ENCODE data around the gene DDC.

Gene DDC

DNA sequence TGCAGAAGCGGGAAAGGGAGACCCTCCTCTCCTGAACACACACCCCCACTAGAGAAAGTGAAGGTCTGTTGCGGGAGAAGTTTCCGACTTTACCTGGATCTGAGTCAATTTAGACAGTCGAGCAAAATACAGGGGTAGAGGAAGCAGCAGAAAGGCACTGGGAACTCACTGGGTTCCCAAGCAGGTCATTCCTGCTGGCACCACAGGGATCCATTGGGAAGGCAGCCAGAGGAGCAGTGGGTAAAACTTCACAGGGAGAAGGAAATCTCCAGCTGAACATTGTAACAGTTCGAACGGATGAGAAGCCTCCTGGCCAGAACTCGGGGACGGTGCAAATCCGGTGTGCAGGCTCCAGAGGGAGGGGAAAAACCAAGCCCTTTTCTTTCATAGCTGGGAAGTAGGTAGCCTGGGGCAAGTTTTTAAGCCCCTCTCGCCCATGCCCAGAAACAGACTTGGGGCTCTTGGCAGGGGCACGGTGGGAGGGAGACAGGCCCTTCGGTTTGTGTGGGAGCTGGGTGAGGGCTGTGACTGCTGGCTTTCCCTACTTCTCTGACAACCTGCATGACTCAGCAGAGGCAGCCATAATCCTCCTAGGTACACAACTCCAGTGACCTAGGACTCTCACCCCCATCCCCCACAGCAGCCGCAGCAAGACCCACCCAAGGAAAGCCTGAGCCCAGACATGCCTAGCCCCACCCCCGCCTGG, 51.9 kb downstream of the DDC start:
- DNase-seq: no peak

DNA sequence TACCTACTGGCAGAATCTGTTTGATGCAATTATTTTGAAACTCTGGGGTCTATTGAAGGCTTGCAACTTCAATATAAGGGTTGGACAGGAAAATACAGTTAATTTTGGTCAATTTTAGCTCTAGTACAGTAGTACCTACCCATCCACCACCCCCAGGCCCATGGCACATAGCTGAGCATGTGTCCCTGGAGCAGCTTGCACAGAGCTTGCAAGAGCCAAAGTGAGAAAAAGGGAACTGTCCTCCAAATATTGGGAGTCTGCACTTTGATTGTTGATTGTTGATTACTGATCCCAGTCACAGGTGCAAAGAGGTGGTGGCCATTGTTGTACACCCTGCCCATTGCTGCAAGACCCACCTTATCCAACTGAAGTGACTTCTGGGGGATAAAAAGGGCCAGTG, 52.8 kb downstream of the DDC start:
- no peak for DNase-seq

DNA sequence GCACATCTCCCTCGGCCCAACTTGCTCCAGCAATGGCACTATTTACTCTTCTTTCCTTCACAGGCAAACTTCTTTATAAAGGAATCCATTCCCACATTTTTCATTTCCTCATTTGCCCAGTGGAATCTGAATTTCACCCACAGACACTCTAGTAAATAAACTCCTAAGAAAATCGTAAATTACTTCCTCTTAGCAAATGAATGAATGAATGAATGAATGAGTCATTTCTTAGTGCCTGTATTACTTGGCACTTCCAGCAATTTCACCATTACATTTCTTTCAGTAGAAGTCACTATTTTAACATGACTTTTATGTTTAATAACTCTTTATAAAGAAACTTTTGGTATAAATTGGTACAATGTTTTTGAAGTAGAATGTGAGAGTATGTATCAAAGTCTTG, 55.7 kb downstream of the DDC start:
- no peak for DNase-seq

- no peak for DNase-seq
Measured at GRCh38 chr7:50508471-50508943, 56.7 kb downstream of the DDC start.

GRCh38 chr7:50507898-50508470, 57.2 kb downstream of the DDC start:
- no peak for DNase-seq

GRCh38 chr7:50505553-50506210, 59.5 kb downstream of the DDC start:
- no peak for DNase-seq

DNA sequence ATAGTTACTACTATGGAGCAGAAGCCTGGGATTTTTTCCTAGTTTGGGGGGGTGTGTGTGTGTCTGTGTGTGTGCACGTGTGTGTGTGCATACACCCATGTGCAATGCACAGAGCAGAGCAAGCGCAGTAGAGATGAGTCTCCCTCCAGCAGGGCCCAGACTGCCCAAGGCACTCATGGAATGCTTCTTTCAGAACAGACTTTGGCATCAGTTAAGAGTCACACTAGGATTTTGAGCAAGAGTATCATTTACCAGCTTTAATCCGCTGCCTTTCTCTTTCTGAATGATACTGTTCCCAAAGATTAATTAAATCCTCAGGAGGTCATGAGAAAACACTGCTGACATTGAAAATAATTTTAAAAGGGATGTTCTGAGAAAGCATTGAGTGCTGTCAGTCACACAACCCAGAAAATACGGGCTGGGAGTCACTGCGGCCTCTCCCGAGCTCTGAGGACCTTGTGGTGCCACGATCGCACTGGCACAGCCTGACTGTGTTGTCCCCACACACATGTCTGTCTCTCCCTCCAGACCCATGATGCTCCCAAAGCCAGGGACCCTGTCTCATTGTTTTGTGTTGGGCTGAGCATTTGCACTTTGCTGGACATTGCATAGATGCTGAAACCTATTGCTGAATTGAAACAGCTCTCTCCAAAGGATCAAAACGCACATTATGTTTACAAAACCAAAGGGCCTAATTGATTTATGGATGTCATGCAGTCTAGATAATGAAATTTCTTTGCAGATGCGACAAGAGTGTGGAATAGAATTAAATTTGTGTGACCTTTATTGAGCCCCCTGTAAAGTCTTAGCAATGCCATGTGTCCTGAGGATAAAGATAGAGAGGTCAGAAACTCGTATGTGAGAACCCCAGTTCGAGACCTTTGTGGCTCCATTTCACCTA, 60.3 kb downstream of the DDC start:
- DNase-seq: no peak

- DNase-seq: no peak
Measured at GRCh38 chr7:50502947-50503346, 62.3 kb downstream of the DDC start.

DNA sequence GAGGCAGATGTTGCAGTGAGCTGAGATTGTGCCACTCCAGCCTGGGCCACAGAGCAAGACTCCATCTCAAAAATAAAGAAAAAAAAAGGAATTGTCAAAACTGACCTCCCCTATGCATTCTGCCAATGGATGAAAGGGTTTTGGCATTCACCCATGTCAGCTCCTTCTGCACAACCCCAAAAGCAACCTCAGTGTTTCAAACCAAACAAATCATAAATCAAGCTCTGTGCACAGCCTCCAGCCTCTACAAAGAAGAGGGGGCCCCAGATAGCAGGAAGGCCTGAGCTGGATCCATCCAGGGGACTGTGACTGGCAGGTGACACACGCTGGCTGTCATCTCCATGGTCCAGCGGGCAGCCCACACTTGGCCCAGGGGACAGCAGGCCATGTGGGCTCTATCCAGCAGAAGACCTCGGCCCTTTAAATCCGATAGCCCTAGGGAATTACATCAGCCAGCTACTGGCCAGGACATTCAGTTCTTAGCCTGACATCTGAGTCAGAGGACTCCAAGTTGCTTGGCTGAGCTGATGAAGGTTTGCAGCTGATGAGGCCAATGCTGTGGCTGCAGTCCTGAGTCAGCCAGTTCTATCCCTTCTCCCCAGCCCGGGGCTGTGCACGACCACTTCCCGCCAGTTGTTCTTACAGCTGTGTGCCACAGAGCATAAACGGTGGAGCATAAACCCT, 63.1 kb downstream of the DDC start:
- no peak for DNase-seq

- no peak for DNase-seq
Measured at GRCh38 chr7:50499092-50499491, 66.1 kb downstream of the DDC start.

- DNase-seq: no peak
Measured at GRCh38 chr7:50497968-50498367, 67.2 kb downstream of the DDC start.

DNA sequence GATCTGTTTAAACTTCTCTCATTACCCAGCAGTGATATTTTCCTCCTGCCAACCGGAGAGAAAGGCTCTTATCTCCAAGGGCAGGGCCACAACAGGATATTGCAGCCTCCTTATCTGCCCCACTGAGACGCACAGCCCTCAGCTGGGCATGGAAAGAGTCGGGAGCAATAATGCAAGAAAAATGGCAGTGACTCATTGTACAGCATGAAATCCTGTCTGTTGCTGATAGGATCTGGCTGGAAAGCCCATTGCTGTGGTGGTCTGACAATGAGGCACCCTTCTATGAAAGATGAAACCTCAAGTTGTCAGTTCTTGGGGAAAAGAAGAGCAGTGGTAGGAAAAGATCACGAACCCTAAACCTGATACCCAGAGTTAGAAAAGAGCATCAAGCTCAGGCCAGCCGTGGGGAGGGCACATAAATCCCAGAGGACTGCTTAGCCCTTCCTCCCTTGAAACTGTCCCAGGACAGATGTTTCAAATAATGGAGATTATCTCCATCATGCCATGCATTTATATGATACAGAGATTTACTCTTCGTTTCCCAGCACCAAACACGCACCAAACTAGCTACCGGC, 68.0 kb downstream of the DDC start:
- no peak for DNase-seq

DNA sequence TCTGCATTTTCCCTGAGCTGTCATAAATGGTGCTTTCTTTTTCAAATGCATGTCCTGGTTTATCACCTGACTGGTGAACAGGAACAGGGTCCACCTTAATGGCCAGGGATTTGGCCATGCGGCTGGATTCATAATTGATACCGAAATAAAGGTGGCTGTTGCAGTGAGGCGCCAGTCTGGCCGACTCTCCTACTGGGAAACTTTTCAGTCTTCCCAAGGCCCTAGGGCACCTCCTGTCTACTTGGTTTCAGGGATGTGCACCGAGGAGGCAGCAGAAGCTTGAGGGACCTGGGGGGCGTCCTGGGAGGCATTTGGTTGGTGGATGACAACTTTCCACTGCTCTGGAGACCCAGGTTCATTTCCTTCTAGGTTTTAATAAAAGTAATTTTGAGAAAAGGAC, 68.6 kb downstream of the DDC start:
- no peak for DNase-seq

GRCh38 chr7:50495746-50496145, 69.5 kb downstream of the DDC start:
- DNase-seq: no peak

DNA sequence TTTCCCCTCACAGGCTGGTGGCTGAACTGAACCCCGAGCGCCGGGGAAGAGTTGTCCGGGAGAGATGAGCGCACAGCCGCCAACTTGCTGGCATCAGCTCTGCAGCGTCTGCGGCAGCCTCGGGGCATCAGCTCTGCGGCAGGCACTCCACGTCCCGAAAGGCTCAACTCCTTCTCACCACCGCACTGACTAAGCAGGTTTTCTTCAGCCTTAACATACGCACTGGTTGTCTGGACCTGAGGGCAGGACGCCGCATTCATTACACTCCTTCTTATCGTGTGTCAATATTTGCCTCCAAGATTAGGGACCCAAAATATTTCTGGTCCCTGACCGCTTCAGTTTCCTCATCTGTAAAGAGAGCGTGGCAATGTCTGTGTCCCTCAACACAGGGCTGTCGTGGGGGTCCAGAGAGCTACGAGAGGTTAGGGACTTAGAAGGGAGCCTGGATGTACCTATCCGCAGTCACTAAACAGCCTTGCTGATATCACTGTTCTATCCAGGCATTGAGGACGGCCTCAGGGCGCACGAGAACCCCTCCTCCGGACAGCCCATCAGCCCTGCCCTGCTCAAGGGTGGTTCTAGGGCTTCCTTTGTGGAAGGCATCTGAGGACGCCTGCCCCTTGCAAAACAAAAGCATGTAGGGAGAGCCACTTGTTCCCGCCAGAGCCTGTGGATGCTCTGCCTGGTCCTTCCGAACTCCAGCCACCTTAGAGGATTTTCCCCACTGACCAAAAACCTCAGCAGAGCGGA, 72.3 kb downstream of the DDC start:
- no peak for DNase-seq

DNA sequence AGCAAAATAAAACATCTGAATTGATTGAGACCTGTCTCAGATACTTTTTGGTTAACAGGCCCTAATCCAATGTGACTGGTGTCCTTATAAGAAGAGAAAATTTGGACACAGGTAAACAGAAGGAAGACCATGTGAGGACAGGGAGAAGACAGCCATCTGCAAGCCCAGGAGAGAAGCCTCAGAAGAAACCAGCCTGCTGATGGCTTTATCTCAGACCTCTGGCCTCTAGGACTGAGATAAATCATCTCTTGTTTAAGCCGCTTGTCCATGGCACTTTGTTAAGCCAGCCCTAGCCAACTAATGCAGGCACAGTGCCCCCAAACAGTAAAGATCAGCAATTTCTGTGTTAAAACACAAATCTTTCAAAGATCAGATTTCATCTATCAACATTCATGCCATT, 73.3 kb downstream of the DDC start:
- DNase-seq: no peak

DNA sequence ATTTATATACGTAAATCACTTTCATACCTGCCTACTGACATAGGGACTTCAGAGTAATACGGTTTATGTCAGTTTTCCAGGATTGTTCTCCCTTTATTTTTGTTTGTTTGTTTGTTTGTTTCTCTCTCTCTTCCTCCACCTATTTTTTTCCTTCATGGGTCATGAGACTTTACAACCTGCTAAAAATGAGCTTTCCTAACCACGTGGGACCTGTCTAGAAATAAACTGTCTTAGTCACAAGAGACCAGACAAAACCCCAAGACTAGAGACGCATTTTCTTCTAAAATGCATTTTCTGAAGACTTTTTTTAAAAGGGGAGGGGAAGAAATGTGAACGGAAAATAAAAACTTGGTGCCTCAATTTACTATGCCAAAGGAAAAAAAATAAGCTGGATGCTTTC, 74.0 kb downstream of the DDC start:
- DNase-seq: no peak

DNA sequence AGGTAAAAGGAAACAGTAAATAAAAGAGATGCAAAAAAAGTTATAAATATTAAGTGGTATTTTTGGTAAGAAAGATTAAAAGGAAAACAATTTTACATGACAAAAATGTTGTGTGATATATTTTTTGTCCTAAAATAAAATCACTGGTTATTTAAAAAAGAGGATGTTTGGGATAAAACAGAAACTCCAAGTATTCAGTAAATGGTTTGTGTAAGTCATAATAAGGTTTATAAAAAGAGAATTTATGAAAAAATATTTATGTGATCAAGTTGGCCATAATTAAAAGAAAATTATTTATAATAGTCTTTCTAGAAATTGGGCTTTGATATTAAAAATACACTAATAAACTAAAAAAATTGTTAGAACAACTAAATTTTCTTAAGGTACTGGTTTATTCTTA, 76.8 kb downstream of the DDC start:
- DNase-seq: no peak

GRCh38 chr7:50486512-50486911, 78.7 kb downstream of the DDC start:
- no peak for DNase-seq

DNA sequence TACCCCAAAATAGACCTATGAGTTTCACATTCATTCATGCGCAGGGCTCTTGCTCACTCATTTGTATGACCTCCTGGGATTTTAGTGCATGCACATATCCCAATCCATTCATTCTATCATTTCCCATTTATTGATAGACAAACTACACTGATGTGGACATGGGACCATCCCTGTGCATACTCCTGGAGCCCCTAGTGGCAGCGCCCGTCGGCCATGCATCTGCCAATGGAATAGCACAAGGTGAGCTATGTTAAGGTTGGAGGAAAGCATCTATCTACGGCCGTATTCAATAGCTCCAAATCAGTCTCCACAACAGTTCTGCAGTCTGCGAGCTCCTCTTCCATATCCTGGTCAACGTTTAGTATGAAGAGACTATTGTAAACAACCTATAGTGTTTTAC, 83.3 kb downstream of the DDC start:
- no peak for DNase-seq

DNA sequence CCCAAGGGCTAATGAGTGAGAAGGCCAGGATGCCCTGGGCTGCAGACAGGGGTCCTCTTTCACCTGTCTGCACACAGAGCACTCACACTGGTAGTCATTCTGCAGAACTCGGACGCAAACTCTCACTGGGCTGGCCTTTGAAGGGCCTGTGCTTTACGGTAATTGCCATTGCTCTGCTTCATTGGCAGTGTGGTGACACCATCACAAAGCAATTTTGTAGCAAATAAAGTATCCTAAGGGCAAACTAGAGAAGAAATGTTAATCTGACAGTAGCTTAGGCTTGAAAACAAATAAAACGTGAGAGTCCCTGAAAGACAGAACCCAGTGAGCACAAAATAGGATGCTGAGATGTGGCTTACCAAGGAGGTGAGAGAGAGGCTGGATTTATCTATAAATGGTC, 84.4 kb downstream of the DDC start:
- DNase-seq: no peak

Measured in 8988T (cell line).